Osteoblast (primary cell): ENCODE results near the gene IQCK. TPM values are rescaled to one million over a fixed set of nuclear protein-coding genes. Genes with fewer than 3 reads are reported as not detected.
"Not testable (repeated sequence)": the region's sequence is repeated elsewhere in the genome, so short reads cannot be mapped to it uniquely, and the experiment has no call there.

Experiments
- DNase-seq: peaks from one replicate; pipeline ENCODE4 v3.0.0; 2011; ENCODE audit warnings: low spot score, mixed read lengths; ENCODE audit not compliant: insufficient read length; ENCODE audit errors: missing footprints
- H2AFZ ChIP-seq: 2 replicates; pipeline ENCODE4 v1.6.0; 2011; ENCODE audit warnings: mild to moderate bottlenecking, low read length
- H3K27ac ChIP-seq: 2 replicates; pipeline ENCODE4 v1.5.1; 2011; ENCODE audit warnings: mild to moderate bottlenecking, low read depth, low read length, moderate library complexity
- H3K27me3 ChIP-seq: 2 replicates; pipeline ENCODE4 v1.6.0; 2012; ENCODE audit warnings: mild to moderate bottlenecking, control low read depth, inconsistent platforms, low read length, moderate library complexity; ENCODE audit not compliant: insufficient read depth
- H3K36me3 ChIP-seq: 2 replicates; pipeline ENCODE4 v1.5.1; 2011; ENCODE audit warnings: mild to moderate bottlenecking, low read length, control low read depth, moderate library complexity; ENCODE audit not compliant: insufficient read depth
- H3K4me1 ChIP-seq: 2 replicates; pipeline ENCODE4 v1.5.1; 2011; ENCODE audit warnings: mild to moderate bottlenecking, low read length, control low read depth, moderate library complexity; ENCODE audit not compliant: insufficient read depth
- H3K4me2 ChIP-seq: 2 replicates; pipeline ENCODE4 v1.6.0; 2011; ENCODE audit warnings: mild to moderate bottlenecking, low read length; ENCODE audit not compliant: insufficient read depth
- H3K4me3 ChIP-seq: fragments of 200-600 bp; sonication (generic); 3 replicates; pipeline ENCODE4 v1.5.1; 2012; ENCODE audit warnings: mild to moderate bottlenecking, low read length, inconsistent platforms; ENCODE audit not compliant: insufficient read depth
- H3K79me2 ChIP-seq: 2 replicates; pipeline ENCODE4 v1.6.0; 2012; ENCODE audit warnings: mild to moderate bottlenecking, low read length, control low read depth, inconsistent platforms; ENCODE audit not compliant: insufficient read depth
- H3K9me3 ChIP-seq: 2 replicates; pipeline ENCODE4 v1.5.1; 2011; ENCODE audit warnings: low read depth, low read length, control low read depth
- H4K20me1 ChIP-seq: 2 replicates; pipeline ENCODE4 v1.6.0; 2012; ENCODE audit warnings: mild to moderate bottlenecking, low read length, control low read depth; ENCODE audit not compliant: insufficient read depth
- CTCF ChIP-seq: IDR thresholded peaks from 2 replicates; pipeline ENCODE4 v1.5.1; 2011; ENCODE audit warnings: mild to moderate bottlenecking, low read depth, low read length, moderate library complexity; ENCODE audit errors: extremely low read depth
- total RNA-seq: library from RNA; depleted of rRNA; stranded (reverse); fragments of >200 nt; gene quantifications from 2 replicates; pipeline ENCODE4 v1.2.3, GENCODE V29; 2012

Gene IQCK
- total RNA-seq, 1 donor, result 8.7 TPM

- Histone ChIP-seq H3K9me3 (no peaks in the 10 kb centered on the region), H3K36me3 (peaks cover 34% of the 10 kb centered on the region), H3K4me2 (no peak overlapping the region), H3K27ac (no peak overlapping the region), H3K27me3 (no peaks in the 10 kb centered on the region), H3K79me2 (peaks cover 61% of the 10 kb centered on the region), H2AFZ (no peak overlapping the region), H3K4me3 (no peak overlapping the region), H4K20me1 (peaks cover 18% of the 10 kb centered on the region), H3K4me1 (peaks cover 4% of the 10 kb centered on the region)
- TF ChIP-seq CTCF, result no peak
- DNase-seq, result peak; percentile 70
These were observed 5.5 kb upstream of the IQCK start for GRCh38 chr16:19712418-19713058.

- H3K79me2 ChIP-seq, result peaks cover 63% of the 10 kb centered on the region
- peaks cover 29% of the 10 kb centered on the region for H3K36me3 ChIP-seq
- H3K4me3 ChIP-seq, result no peak overlapping the region
- H3K4me2 ChIP-seq, result no peak overlapping the region
- no peak for TF ChIP-seq CTCF
- peak; percentile 82 for DNase-seq
- H3K4me1 ChIP-seq, result peaks cover 4% of the 10 kb centered on the region
- no peaks in the 10 kb centered on the region for H3K9me3 ChIP-seq
- no peak overlapping the region for H2AFZ ChIP-seq
- no peaks in the 10 kb centered on the region for H3K27me3 ChIP-seq
- no peak overlapping the region for H3K27ac ChIP-seq
- peaks cover 18% of the 10 kb centered on the region for H4K20me1 ChIP-seq
These were observed 4.4 kb upstream of the IQCK start for GRCh38 chr16:19713697-19714096.

- Histone ChIP-seq H3K36me3 (peaks cover 29% of the 10 kb centered on the region), H3K4me2 (no peak overlapping the region), H3K4me1 (peaks cover 11% of the 10 kb centered on the region), H4K20me1 (peaks cover 18% of the 10 kb centered on the region), H3K9me3 (no peaks in the 10 kb centered on the region), H3K27ac (no peak overlapping the region), H2AFZ (no peak overlapping the region), H3K79me2 (peaks cover 66% of the 10 kb centered on the region), H3K27me3 (no peaks in the 10 kb centered on the region), H3K4me3 (no peak overlapping the region)
- no peak for TF ChIP-seq CTCF
- peak; percentile 39 for DNase-seq
These were observed 2.5 kb upstream of the IQCK start for GRCh38 chr16:19715566-19715965.

GRCh38 chr16:19716183-19716582, 1.9 kb upstream of the IQCK start:
- Histone ChIP-seq H3K4me3 (no peak overlapping the region), H3K27me3 (no peaks in the 10 kb centered on the region), H3K36me3 (peaks cover 24% of the 10 kb centered on the region), H2AFZ (no peak overlapping the region), H4K20me1 (peaks cover 18% of the 10 kb centered on the region), H3K9me3 (no peaks in the 10 kb centered on the region), H3K4me2 (peak overlapping the region; percentile 93), H3K79me2 (peaks cover 66% of the 10 kb centered on the region), H3K27ac (no peak overlapping the region), H3K4me1 (peaks cover 11% of the 10 kb centered on the region)
- no peak for DNase-seq
- no peak for TF ChIP-seq CTCF

- H3K36me3 ChIP-seq, result peaks cover 22% of the 10 kb centered on the region
- peak overlapping the region; percentile 93 for H3K4me2 ChIP-seq
- H3K9me3 ChIP-seq, H3K27me3 ChIP-seq, DNase-seq, H2AFZ ChIP-seq, H3K27ac ChIP-seq: not testable (repeated sequence)
- H3K4me3 ChIP-seq, result peak overlapping the region; percentile 99
- peaks cover 61% of the 10 kb centered on the region for H3K79me2 ChIP-seq
- peaks cover 11% of the 10 kb centered on the region for H3K4me1 ChIP-seq
- peaks cover 12% of the 10 kb centered on the region for H4K20me1 ChIP-seq
These were observed 1.3 kb upstream of the IQCK start for GRCh38 chr16:19716728-19717127.
